NCI-H345 (cell line): ENCODE data around the gene STIM1.
A peak's percentile ranks its signal among the peaks of the same experiment; 100 is the strongest.
"Not testable (repeated sequence)": the region's sequence is repeated elsewhere in the genome, so short reads cannot be mapped to it uniquely, and the experiment has no call there.

Experiments used
- DNase-seq: peaks from one replicate; lab custom pipeline; 2025; lab: John Stamatoyannopoulos, UW

STIM1 gene

GRCh38 chr11:4027746-4028145 lies 172.3 kb downstream of the STIM1 start:
- DNase-seq = no peak

- DNase-seq = no peak
Measured at GRCh38 chr11:4030197-4030596, 174.7 kb downstream of the STIM1 start.

GRCh38 chr11:4032097-4032496 lies 176.6 kb downstream of the STIM1 start:
- DNase-seq = peak; percentile 14

- no peak for DNase-seq
Measured at GRCh38 chr11:4035985-4036384, 180.5 kb downstream of the STIM1 start.

DNA sequence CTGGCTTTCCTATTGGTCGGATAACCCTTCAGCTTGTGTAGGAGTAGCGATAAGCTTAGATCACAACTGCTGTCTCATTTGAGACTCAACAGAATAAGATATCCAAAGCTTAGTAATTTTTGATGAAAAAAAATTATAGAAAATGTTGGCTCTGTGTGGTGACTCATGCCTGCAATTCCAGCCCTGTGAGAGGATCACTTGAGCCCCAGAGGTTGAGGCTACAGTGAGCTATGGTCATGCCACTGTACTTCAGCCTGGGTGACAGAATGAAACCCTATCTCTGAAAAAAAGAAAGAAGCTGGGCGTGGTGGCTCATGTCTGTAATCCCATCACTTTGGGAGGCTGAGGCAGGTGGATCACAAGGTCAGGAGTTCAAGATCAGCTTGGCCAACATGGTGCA lies 183.5 kb downstream of the STIM1 start:
- DNase-seq = no peak

GRCh38 chr11:4040461-4040860 lies 185.0 kb downstream of the STIM1 start:
- DNase-seq = no peak

GRCh38 chr11:4041731-4042391 lies 186.4 kb downstream of the STIM1 start:
- DNase-seq = no peak

- DNase-seq = peak; percentile 1
Measured at GRCh38 chr11:4044976-4045646, 189.6 kb downstream of the STIM1 start.

DNA sequence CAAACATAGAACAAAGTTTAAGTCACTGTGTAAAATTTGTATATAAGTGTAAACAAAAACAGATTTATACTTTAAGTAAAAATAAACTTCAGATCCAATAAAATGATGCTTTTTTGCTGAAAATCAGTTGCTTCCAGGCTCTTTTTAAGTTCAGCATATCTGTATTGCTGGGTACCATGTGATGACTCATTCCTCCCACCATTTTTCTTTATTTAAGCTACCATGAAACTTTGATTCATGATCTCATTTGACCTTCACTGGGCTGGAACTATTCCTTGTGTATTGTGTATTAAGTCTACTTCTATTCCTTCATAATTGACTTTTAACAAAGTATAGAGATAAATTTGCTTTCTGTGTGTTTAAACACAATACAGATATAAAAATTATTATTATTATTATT lies 192.9 kb downstream of the STIM1 start:
- DNase-seq = no peak

DNA sequence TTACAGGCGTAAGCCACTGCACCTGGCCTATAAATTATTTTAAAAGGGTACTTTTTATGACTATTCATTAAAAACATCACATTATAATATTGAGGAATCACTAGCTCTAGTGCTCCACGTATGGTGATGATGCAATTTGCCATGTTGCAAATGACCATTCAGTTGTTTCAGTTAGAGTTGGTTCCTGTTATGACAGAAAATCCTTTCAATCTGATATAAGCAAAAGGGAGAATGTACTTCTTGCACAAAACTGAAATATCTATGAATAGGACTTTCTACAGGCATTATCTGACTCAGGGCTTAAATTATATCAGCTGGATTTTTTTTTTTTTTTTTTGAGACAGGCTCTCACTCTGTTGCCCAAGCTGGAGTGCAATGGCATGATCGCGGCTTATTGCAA lies 193.5 kb downstream of the STIM1 start:
- DNase-seq = no peak

DNA sequence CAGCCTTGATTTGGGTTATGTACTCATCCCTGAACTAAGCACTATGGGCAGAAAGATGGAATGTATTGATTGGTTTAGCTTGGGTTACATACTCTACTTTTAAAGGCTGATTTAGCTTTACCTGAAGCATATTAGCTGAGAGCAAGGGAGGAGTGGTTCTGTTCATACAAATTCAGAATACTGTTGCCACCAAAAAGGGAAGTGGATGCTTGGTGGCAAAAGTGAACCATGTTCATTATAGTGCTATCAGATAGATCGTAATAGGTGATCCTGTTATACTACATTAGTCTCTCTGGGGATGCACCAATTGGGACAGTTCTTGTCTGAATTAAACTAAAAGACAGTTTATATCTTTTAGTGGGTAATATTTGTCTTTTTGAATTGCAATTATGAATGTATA lies 194.7 kb downstream of the STIM1 start:
- DNase-seq = no peak

GRCh38 chr11:4053200-4053599 lies 197.7 kb downstream of the STIM1 start:
- not testable (repeated sequence) for DNase-seq

DNA sequence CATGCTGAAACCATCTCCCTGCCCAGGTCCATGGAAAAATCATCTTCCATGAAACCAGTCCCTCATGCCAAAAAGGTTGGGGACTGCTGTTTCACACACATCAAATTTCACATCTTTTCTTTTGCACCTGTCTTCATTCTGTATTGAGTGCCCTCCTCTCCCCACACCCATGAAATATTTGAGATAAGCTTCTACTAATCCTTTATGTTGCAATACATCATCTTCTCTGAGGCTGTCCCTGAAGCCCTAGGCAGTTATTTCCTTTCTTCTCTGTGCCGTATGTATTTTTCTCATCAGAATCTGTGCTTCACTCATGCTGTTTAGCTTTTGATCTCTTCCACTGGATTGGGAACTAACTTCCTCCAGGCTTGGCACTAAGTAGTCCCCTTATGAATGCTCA lies 199.2 kb downstream of the STIM1 start:
- no peak for DNase-seq

GRCh38 chr11:4059424-4059823 lies 204.0 kb downstream of the STIM1 start:
- DNase-seq = no peak

- no peak for DNase-seq
Measured at GRCh38 chr11:4060182-4060923, 204.9 kb downstream of the STIM1 start.

DNA sequence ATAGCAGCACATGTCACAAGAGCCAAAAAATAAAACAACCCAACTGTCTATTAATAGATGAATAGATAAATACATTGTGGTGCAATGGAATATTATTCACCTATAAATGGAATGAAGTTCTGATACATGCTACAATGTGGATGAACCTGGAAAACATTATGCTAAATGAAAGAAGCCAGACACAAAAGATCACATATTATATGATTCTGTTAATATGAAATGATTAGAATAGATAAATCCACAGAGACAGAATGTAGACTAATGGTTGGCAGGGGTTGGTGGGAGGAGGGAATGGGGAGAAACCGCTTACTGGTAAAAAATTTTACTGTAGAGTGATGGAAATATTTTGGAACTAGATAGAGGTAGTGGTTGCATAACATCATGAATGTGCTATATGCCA lies 206.2 kb downstream of the STIM1 start:
- DNase-seq = no peak

GRCh38 chr11:4063348-4063747 lies 207.9 kb downstream of the STIM1 start:
- DNase-seq = no peak

DNA sequence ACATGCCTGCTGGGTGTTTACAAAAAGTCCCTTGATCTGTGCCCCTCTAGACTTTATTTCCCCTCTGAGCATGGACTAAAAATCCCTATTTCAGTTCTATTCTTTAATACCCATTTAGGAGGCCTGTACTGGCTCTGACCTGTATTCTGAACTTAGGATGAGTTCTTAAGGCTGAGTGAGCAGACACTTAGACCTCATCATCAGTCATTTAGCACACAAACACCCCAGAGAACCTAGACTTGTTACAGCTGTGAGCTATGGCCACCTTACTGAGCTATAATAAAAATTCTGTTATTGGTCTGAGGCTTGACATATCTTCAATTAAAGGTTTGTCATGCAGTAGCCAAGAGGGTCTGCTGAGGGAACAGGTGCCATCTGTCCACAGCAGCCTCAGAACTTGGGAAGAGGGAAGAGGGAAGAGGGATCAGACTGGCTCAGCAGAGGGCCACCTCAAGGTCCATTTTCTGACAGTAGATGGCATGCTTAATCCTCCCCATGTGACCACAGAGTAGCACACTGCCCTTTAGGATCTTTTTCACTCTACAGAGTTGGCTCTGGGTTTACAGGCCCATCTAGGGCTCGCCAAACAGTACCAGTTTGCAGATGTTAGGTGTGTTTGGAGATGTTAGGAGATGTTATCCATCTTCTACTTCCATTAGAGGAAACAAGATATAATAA lies 209.0 kb downstream of the STIM1 start:
- no peak for DNase-seq

DNA sequence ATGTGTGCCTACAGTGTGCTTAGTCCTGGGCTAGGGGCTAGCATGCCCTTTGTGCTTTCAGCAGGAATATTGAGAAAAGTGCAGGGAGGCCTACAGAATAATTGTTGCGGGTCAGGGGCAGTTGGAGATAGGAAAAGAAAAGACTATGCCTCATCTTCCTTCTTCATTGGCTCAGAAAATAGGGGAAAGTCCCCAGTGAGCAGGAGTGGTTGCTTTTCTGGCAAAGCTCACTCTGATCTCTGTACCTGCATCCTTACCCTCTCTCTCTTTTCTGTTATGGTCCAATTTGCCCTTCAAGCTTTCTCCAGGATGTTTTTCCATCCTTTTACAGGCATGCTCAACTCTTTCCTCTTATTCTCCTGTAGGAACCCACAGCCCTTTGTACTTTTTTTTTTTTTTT lies 209.6 kb downstream of the STIM1 start:
- DNase-seq = no peak

DNA sequence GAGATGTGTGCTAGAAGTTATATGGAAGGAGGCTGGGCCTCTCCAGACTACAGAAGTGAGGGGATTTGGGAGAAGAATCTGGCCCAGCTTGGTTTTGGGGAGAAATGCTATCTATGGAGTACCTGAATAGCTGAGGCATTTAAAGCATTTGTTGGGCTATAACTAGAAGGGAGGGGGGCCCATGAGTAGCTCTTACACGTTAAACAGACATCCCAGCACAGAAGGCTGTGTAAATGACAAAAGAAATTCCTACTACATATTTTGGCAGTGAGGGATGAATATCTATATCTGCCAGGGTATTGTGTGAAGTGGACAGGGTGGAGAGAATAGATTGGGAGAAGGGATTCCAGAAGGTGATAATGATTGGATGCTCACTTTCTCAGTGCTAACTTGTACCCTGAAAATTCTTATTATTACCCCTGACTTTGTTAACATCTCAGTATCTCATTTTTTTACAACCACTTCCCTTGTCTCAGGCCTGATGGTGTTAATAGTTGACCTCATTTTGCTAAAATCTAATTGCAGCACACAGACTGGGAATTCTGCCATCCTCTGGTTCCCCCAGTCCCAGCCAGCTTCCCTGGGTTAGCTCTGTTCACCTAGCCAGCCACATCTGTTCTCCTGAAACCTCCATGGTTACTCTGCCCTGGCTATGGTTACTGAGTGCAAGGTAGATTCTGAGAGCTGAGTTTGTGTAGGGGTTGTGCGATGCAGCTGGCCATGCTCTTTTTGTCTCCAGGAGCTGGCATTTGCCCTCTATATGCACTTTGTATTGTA lies 210.3 kb downstream of the STIM1 start:
- DNase-seq = no peak

GRCh38 chr11:4066910-4067309 lies 211.4 kb downstream of the STIM1 start:
- no peak for DNase-seq

- DNase-seq = no peak
Measured at GRCh38 chr11:4068962-4069361, 213.5 kb downstream of the STIM1 start.
